ENCODE data around the gene SH3BP2. TPM values are rescaled to one million over a fixed set of nuclear protein-coding genes. Genes with fewer than 3 reads are reported as not detected.

The SH3BP2 gene
- total RNA-seq, 2 donors from 2014 or later: 29.0 to 33.5 TPM

DNA sequence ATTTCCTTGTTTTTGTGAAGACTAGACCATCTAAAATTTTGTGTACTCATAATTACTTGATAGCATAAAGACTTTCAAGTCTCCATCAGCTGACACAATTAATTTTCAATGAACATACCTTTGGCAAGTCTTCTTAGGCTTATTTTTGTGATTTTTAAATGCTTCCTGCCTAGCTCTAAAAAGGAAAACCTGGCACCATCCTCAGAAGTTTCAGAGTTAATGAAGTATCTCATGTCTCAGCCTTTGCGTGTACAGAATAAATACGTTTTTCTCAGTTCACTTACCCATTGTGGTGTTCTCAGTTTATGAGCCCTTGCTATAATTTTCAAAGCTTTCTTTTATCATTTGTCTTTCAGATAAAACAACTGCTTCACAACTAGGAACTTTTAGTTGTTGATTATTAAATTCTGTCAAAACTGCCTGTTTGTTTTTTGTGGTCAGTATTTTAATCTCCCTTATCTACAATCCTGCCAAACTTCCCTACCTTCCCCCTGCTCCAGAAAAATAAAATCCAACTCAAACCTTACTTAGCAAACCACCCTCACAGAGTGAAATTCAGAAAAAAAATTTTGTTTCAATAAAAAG lies 72.4 kb downstream of the SH3BP2 start:
- H3K27me3 ChIP-seq: no peaks in the 10 kb centered on the region
- 8 to 13% methylated on average over 2 of the region's 2 CpGs for WGBS, 2 donors
- no peak overlapping the region for H3K4me3 ChIP-seq
- H3K27ac ChIP-seq: peak overlapping the region in 1 of 4 donors; percentile 58
- TF ChIP-seq, protein P1, sequence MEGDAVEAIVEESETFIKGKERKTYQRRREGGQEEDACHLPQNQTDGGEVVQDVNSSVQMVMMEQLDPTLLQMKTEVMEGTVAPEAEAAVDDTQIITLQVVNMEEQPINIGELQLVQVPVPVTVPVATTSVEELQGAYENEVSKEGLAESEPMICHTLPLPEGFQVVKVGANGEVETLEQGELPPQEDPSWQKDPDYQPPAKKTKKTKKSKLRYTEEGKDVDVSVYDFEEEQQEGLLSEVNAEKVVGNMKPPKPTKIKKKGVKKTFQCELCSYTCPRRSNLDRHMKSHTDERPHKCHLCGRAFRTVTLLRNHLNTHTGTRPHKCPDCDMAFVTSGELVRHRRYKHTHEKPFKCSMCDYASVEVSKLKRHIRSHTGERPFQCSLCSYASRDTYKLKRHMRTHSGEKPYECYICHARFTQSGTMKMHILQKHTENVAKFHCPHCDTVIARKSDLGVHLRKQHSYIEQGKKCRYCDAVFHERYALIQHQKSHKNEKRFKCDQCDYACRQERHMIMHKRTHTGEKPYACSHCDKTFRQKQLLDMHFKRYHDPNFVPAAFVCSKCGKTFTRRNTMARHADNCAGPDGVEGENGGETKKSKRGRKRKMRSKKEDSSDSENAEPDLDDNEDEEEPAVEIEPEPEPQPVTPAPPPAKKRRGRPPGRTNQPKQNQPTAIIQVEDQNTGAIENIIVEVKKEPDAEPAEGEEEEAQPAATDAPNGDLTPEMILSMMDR (IDR thresholded peaks at IDR 0.05): no peak
- no peak for TF ChIP-seq POLR2A (IDR thresholded peaks at IDR 0.05)
- H3K36me3 ChIP-seq (replicated peaks in 1 of 2; ENCODE audit: insufficient read depth in 1 of 2, low read depth in 2 of 2): no peaks in the 10 kb centered on the region
- H3K4me1 ChIP-seq: peaks cover 97% of the 10 kb centered on the region
- intact Hi-C loops (cut with DNase I): no loop called here
- ATAC-seq (no peak), DNase-seq (no peak)
- no peaks in the 10 kb centered on the region for H3K9me3 ChIP-seq

DNA sequence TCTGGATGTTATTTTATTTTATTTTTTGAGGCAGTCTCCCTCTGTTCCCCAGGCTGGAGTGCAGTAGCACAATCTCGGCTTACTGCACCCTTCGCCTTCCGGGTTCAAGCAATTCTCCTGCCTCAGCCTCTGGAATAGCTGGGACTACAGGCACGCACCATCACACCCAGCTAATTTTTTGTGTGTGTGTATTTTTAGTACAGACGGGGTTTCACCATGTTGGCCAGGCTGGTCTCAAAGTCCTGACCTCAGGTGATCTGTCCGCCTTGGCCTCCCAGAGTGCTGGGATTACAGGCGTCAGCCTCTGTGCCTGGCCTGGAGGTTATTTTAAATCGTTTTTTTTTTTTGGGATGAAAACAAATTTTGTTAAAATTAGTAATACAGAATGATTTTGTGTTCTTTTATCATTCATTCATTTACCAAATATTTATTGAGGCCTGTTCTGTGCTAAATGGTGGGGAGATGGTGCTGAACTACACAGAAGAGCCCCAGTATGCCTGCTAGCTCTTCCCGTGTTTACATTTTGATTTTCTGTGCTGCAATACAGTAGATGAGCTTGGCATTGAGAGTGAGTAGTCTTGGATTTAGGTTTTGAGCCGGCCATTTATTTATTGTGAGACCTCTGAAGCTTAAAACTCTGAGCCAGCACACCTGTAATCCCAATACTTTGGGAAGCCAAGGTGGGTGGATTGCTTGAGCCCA lies 73.4 kb downstream of the SH3BP2 start:
- Histone ChIP-seq H3K27ac (peak overlapping the region in 2 of 4 donors; percentile 18 to 58), H3K4me3 (no peak overlapping the region), H3K9me3 (no peaks in the 10 kb centered on the region), H3K4me1 (peaks cover 91% of the 10 kb centered on the region), H3K36me3 (replicated peaks in 1 of 2; ENCODE audit: insufficient read depth in 1 of 2, low read depth in 2 of 2) (no peaks in the 10 kb centered on the region), H3K27me3 (no peaks in the 10 kb centered on the region)
- TF ChIP-seq POLR2A (IDR thresholded peaks at IDR 0.05): no peak
- TF ChIP-seq, protein P1 (IDR thresholded peaks at IDR 0.05): no peak
- ATAC-seq (no peak), DNase-seq (no peak)
- WGBS, 2 donors: 59 to 69% methylated on average over 10 of the region's 10 CpGs
- intact Hi-C loops (cut with DNase I): no loop called here

DNA sequence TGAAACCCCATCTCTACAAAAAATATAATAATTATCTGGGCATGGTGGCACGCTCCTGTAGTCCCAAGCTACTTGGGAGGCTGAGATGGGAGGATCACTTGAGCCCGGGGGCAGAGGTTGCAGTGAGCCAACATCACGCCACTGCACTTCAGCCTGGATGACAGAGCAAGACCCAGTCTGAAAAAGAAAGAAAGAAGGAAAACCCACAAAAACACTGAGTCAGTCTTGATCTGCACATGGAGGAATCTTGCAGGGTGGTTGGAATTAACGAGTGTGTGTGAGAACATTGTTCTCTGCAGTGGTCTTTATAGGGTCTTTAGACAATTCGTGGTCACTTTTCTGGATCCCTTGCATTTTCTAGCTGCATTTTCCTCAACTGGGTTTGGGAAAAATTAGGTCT lies 74.0 kb downstream of the SH3BP2 start:
- Histone ChIP-seq H3K4me1 (peaks cover 85% of the 10 kb centered on the region), H3K27ac (no peak overlapping the region), H3K4me3 (no peak overlapping the region), H3K9me3 (no peaks in the 10 kb centered on the region), H3K36me3 (replicated peaks in 1 of 2; ENCODE audit: insufficient read depth in 1 of 2, low read depth in 2 of 2) (no peaks in the 10 kb centered on the region), H3K27me3 (no peaks in the 10 kb centered on the region)
- intact Hi-C loops (cut with DNase I): no loop called here
- DNase-seq (no peak), ATAC-seq (no peak)
- 87 to 88% methylated on average over 5 of the region's 5 CpGs for WGBS, 2 donors
- TF ChIP-seq, protein P1 (IDR thresholded peaks at IDR 0.05): no peak
- no peak for TF ChIP-seq POLR2A (IDR thresholded peaks at IDR 0.05)

DNA sequence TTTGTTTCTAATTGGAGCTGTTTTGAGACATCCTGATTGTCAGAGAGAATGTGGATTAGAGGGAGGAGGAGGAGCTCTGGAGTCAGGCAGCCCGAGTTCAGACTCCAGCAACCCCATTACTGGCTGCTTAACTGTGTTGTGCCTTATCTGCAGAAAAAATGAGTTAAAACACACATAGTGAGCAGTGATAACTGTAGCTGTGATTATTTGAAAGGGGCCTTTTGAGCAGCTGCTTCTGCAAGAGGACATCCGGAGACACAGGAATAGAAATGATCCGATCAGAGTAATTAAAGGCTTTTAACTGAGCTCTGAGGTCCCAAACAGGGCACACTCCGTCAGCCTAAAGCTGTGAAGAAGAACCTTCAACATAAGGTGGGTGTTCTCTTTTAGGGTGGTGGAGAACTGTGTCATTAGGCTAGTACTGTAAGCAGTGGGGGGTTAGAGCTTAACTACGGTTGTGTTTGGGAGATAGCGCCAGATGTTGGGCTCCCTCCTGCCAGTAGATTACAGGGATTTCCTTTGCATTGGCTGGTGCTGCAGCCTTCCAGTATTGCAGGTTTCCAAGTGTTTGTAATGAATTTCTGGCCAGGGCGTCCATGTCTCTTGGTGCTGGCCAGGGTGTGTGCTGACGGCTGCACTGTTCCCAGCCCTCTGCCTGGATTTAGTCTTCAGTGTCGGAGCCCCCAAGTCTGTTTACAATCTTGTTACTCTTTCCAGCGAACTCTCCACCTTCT lies 75.0 kb downstream of the SH3BP2 start:
- Histone ChIP-seq H3K27me3 (no peaks in the 10 kb centered on the region), H3K4me3 (no peak overlapping the region), H3K4me1 (peaks cover 75% of the 10 kb centered on the region), H3K36me3 (replicated peaks in 1 of 2; ENCODE audit: insufficient read depth in 1 of 2, low read depth in 2 of 2) (no peaks in the 10 kb centered on the region), H3K27ac (peak overlapping the region; percentile 42 to 66 (median 58)), H3K9me3 (no peaks in the 10 kb centered on the region)
- DNase-seq: peak; percentile 31 to 62 (median 58)
- no peak for TF ChIP-seq POLR2A (IDR thresholded peaks at IDR 0.05)
- TF ChIP-seq, protein P1 (IDR thresholded peaks at IDR 0.05): no peak
- intact Hi-C loops (cut with DNase I): no loop called here
- 14 to 16% methylated on average over 10 of the region's 10 CpGs for WGBS, 2 donors
- ATAC-seq: peak; percentile 69

Data from body of pancreas (tissue), 4 donors.